ENCODE results near the gene PSMD6.

The PSMD6 gene

DNA sequence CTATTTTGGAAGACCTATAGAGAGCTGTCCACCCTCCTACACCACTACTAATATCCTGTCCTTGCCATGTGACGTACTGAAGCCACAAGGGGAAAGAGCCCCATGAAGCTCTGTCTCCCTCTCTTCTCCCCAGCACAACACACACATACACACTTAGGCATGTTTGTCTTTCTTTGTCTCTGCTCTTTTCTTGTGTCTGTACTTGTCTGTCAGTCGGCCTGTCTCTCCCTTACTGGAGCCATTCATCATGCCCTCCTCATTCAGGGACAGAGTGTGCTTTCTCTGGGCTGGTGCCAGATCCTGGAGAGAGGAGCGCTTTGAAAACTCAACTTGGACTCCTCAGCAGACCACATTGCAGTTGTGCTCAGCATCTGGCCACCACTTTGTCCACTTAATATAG, 47.6 kb downstream of the PSMD6 start:
- DNase-seq, result no peak

DNA sequence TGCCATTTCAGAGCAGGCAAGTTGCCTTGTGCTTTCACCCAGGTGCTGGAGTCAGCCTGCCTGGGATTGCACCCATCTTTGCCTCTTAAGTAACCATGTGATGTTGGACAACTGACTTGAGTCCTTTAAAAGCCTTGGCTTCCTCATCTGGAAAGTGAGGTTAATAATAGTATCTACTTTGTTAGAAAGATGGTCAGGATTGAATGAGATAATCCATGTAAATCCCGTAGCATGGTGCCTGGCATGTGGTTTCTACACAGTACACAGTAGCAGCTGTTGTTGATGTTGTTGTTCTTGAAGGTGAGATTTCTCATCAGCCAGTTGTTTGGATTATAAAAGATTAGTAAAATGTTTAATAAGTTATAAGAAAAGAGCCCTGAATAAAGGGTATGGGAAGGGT, 48.8 kb downstream of the PSMD6 start:
- no peak for DNase-seq

DNA sequence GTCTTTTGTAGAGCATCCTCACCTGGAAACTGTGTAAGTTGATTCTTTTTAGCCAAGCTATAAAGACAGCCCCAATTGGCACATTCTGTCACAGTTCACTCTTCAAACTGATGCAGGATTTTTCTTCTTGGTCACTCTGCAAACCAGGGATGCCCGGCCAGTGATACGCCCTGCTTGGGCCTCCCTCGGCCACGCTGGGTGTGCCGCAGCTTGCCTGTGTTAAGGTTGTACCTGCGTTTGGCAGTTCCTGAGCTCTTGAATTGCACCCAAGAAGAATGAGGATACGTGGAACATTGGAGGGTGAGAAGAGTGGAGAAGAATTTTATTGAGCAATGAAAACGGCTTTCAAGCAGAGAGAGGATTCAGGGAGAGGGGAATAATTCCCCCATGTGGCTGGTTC, 49.9 kb downstream of the PSMD6 start:
- DNase-seq, result no peak

DNA sequence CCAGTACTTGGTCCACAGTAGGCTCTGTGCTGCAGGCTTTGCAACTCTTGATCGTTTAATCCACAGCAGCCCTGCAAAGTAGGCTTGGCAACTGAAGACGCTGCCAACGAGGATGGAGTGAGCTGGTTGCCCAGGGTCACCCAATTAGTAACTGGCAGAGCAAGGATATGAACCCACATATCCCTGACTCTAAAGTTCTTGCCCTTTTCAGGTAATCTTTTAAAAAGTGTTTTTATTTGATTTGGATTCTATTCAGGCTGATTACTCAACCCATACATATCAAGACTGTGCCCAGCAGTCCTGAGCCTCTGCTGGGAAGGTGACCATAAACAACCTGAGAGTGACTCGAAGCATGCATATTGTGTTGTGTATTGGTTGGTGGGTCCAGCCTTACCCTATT, 50.3 kb downstream of the PSMD6 start:
- no peak for DNase-seq

GRCh38 chr3:63972196-63972595, 51.1 kb downstream of the PSMD6 start:
- DNase-seq, result no peak

- peak; percentile 52 to 58 (median 56) for DNase-seq
Observed at GRCh38 chr3:63970631-63971475, 52.4 kb downstream of the PSMD6 start.

DNA sequence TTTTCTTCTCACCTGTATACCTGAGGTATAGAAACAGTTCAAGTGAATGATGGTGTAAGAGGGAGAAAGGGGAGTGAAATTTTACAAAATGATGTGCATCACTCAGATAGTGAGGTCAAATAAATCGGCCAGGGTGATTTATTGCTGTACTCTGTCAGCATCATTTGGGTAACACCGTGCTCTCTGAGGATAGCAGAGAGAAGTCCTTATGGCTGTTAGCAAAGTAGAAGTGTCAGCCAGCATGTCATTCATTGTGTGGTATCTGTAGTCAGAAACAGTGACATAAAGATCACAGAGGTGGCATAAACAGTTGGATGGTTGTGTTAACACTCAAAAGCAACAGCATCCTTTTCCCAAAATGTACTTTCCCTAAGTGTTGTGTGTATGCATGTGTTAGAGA, 53.4 kb downstream of the PSMD6 start:
- DNase-seq, result no peak

- no peak for DNase-seq
Observed at GRCh38 chr3:63968612-63969350, 54.5 kb downstream of the PSMD6 start.

DNA sequence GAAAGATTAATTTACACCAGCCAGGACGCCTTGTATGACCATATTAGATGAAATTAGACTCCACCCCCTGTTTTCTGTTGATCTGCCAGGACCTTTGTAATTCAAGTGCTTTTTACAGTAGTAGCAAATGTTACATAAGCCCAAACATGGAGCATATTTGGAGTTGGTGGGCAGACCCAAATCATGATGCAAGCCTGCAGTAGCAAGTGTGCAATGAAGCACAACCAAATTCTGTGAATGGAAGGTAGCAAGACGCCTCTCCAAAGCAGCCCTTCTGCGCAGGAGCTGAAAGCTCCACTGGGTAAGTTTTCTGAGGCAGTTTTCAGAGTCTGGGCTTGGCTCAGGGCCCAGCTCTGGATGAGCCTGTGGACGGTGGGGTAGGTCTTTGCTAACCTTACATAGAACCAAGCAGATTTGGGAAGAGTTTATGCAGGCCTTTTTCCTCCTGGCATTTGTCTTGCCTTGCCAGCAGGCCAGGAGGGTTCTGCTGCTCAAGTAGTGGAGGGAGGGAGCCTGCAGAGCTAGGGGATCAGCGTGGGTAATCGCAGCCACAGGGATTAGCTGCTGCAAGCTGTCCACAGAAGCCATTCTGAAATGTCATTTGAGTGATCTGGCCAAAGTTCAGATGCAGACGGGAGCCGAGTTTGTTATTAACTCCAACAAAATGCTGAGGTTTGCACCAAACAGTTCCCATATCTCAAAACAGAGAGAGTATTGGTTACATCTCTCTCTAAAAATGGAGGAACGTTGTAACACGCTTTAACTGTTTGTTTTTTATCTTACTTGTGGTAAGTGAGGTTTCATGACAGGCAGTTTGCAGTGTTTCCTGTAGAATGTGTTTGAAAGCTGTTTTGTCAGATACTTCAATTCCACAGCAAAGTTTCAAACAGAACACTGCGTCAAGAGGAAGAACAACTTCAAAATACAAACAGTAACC, 55.4 kb downstream of the PSMD6 start:
- DNase-seq, result peak in 1 of 3 donors; percentile 23

DNA sequence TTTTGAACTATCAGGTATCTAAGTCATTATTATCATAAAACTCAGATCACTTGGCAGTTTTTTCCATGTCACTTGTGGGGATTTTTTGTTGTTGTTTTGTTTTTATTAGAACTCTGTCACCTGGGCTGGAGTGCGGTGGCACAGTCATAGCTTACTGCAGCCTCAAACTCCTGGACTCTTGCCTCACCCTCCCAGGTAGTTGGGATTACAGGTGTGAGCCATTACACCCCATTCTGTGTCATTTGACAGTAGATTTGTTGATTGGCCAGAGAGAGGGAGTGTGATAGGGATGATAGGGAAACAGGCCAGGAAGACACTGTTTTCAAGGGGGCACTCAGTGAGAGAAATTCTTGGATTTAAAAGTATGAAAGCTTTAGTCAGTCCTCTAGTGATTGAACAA, 56.4 kb downstream of the PSMD6 start:
- DNase-seq, result no peak

DNA sequence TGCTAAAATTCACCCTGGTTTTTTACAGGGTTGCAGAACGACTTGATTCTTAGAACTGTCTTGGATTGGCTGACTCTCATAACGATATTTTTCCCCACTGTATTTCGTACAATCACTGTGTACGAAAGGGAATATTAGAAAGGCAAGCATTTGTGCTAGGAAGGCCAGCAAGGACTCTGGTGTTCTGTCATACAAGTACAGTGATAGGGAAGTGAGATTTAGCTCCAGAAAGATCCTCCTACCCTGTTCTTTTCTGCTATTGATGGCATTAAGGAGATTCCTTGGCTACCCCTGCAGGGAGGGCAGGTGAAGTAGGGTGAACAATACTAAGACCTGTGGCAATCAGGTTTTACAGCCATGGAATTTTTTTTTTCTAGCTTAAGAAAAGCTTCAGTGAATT, 57.3 kb downstream of the PSMD6 start:
- DNase-seq, result no peak

DNA sequence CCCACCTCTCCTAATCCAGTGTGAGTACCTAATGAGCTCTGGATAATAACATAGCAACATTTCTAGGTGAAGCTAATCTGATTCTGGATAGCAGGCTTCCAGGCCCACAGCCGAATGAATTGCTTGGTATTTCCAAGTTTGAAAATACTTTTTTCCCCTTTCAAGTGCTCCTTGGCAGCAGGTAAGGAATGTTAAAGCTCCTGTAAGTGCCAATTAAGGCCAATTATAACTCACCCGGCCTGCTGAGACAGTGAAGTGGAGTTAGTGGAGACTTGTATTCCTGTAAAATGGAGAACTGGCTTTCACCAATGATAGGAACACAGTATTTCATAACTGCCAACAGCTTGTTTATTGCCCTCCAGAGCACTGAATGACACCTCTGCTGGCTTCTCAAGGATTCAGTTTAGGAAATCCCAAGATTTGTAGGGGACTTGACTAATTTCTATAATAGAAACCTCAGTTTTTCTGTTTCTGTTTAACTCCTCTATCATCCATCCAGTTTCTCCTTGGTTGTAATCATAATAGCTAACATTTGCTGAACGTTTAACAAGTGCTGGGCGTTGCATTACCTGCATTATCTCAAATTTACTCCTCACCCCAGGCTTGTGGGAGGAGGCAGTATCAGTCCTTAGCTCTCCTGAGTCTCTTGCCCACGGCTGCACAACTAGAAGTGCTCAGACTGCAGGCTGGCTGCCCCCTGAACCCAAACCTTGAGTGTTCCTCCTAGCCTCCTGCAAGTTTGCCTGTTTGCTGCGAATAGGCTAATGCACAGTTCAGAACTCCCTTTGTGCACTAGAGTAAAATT, 58.4 kb downstream of the PSMD6 start:
- DNase-seq, result peak; percentile 35 to 69 (median 53)

GRCh38 chr3:63963496-63963895, 59.8 kb downstream of the PSMD6 start:
- DNase-seq, result no peak

DNA sequence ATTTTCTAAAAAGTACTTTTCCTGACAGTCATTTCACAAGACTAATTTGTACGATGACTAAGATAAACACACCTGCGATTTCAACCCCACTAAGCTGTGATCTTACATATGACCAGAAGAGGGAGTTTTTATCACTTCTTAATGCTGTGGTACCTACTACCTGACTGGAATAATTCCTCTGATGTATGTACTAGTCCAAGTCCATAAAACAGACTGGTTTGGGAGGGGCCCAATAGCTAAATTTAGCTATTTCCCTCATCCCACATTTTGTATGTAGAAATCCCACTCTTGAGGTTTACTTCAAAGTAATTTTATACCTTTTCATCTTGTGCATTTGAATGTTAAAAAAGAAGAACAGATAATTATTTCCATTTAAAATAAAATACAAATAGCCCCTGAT, 61.4 kb downstream of the PSMD6 start:
- peak in 2 of 3 donors; percentile 42 for DNase-seq

Measured in suppressor macrophage treated with lipopolysaccharide for 1 hour (primary cell).